ENCODE measurements around the gene MLEC.

- no peak for TF ChIP-seq CTCF (conservative IDR thresholded peaks at IDR 0.05 in 1 of 2, IDR thresholded peaks at IDR 0.05 in 1 of 2; ENCODE audit: low read depth in 1 of 2, low read length in 2 of 2)
- TF ChIP-seq EZH2 (IDR thresholded peaks at IDR 0.05; ENCODE audit: low read length, missing control alignments) = no peak
Observed at GRCh38 chr12:120736404-120737331, 49.7 kb downstream of the MLEC start.
